Measurements from ENCODE around the gene LYRM4.

Gene LYRM4

DNA sequence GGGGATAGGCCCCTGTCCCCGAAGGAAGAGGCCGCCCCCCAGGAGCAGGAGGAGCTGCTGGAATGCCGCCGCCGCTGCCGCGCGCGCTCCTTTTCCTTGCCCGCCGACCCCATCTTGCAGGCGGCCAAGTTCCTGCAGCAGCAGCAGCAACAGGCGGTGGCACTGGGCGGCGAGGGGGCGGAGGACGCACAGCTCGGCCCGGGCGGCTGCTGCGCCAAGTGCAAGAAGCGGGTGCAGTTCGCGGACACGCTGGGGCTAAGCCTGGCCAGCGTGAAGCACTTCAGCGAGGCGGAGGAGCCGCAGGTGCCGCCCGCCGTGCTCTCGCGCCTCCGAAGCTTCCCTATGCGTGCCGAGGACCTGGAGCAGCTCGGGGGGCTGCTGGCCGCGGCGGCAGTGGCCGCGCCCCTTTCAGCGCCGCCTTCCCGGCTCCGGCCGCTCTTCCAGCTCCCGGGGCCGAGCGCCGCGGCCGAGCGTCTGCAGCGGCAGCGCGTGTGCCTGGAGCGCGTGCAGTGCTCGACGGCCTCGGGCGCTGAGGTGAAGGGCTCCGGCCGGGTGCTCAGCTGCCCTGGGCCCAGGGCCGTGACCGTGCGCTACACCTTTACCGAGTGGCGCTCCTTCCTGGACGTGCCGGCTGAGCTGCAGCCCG is 175.0 kb downstream of the LYRM4 start:
- no peak overlapping the region for H3K9ac ChIP-seq (ENCODE audit: low read length)
- H3K27me3 ChIP-seq (ENCODE audit: low read depth, low read length): 0 out of 2 replicates have a peak, but pooled peaks cover 4% of the 10 kb centered on the region

DNA sequence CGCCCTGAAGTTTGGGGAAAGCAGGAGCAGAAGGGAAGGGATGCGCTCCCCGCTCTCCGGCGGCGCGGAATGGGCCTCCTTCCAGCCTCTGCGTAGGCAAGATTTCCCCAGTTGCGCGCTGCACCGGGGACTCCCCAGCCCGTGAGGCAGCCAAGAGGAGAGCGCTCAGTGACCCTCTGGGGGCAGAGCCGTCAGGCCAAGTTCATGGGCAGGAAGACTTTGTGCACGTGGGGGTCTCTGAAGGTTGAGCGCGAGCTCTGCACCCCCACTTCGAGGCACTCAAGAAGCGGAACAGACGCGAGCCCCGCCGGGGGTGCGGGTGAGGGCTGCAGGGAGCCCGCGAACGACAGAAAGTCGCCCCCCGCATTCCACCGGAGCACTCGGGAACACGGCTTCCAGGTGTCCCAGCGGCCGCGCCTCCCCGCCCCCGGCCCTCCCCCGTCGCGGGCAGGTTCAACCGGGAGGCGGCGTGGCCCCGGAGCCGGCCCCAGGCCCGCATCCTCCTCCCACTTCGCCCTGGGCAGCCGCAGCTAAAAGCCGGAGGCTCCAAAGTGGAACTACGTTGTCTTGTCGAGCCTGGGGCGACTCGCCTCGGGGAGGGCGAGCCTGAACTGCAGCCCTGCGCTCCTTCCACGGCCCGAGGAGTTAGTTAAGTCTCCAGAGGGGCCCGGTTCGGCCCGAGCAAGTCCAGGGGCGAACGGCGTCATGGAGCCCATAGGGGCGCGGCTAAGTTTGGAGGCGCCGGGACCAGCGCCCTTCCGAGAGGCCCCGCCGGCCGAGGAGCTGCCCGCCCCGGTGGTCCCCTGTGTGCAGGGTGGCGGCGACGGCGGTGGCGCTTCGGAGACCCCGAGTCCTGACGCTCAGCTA is 175.7 kb downstream of the LYRM4 start, which contains the start of gene PPP1R3G:
PPP1R3G (plus strand) TSS at position 561 of the 867 bp plus-strand sequence; CDS start at position 706, 145 bp downstream.
- Histone ChIP-seq H3K36me3 (replicated peaks; ENCODE audit: low read depth, low read length) (no peaks in the 10 kb centered on the region), H3K4me1 (ENCODE audit: low read length) (peaks cover under 1% of the 10 kb centered on the region; the same call in 1 of the 2 replicates), H3K4me2 (ENCODE audit: low read length) (peak within 1 kb of the TSS; percentile 82), H4K20me1 (ENCODE audit: insufficient read depth, low read length) (no peaks in the 10 kb centered on the region), H3K4me3 (ENCODE audit: low read length) (peak within 1 kb of the TSS; percentile 86), H3K9me3 (ENCODE audit: insufficient read depth, low read length) (no peaks in the 10 kb centered on the region), H3K79me2 (ENCODE audit: low read length) (no peaks in the 10 kb centered on the region), H2AFZ (ENCODE audit: low read depth, low read length) (peak within 1 kb of the TSS; percentile 72), H3K27ac (ENCODE audit: low read length) (no peak within 1 kb of the TSS), H3K27me3 (ENCODE audit: low read depth, low read length) (0 out of 2 replicates have a peak, but pooled peaks cover 4% of the 10 kb centered on the region), H3K9ac (ENCODE audit: low read length) (peak within 1 kb of the TSS; percentile 64)
- TF ChIP-seq, protein P1, sequence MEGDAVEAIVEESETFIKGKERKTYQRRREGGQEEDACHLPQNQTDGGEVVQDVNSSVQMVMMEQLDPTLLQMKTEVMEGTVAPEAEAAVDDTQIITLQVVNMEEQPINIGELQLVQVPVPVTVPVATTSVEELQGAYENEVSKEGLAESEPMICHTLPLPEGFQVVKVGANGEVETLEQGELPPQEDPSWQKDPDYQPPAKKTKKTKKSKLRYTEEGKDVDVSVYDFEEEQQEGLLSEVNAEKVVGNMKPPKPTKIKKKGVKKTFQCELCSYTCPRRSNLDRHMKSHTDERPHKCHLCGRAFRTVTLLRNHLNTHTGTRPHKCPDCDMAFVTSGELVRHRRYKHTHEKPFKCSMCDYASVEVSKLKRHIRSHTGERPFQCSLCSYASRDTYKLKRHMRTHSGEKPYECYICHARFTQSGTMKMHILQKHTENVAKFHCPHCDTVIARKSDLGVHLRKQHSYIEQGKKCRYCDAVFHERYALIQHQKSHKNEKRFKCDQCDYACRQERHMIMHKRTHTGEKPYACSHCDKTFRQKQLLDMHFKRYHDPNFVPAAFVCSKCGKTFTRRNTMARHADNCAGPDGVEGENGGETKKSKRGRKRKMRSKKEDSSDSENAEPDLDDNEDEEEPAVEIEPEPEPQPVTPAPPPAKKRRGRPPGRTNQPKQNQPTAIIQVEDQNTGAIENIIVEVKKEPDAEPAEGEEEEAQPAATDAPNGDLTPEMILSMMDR (IDR thresholded peaks at IDR 0.05; ENCODE audit: low read depth, low read length): no peak
- TF ChIP-seq EZH2phosphoT487 (IDR thresholded peaks at IDR 0.05; ENCODE audit: low read depth): no peak

More for the DNA sequence above, 175.0 kb downstream of the LYRM4 start:
- Histone ChIP-seq H3K36me3 (replicated peaks; ENCODE audit: low read depth, low read length) (no peaks in the 10 kb centered on the region), H2AFZ (ENCODE audit: low read depth, low read length) (no peak overlapping the region), H3K9me3 (ENCODE audit: insufficient read depth, low read length) (no peaks in the 10 kb centered on the region), H3K4me1 (ENCODE audit: low read length) (peaks cover 8% of the 10 kb centered on the region), H4K20me1 (ENCODE audit: insufficient read depth, low read length) (no peaks in the 10 kb centered on the region), H3K27ac (ENCODE audit: low read length) (no peak overlapping the region), H3K4me2 (ENCODE audit: low read length) (no peak overlapping the region), H3K79me2 (ENCODE audit: low read length) (no peaks in the 10 kb centered on the region), H3K4me3 (ENCODE audit: low read length) (no peak overlapping the region)
- TF ChIP-seq EZH2phosphoT487 (IDR thresholded peaks at IDR 0.05; ENCODE audit: low read depth): no peak
- TF ChIP-seq, protein P1 (IDR thresholded peaks at IDR 0.05; ENCODE audit: low read depth, low read length): no peak

DNA sequence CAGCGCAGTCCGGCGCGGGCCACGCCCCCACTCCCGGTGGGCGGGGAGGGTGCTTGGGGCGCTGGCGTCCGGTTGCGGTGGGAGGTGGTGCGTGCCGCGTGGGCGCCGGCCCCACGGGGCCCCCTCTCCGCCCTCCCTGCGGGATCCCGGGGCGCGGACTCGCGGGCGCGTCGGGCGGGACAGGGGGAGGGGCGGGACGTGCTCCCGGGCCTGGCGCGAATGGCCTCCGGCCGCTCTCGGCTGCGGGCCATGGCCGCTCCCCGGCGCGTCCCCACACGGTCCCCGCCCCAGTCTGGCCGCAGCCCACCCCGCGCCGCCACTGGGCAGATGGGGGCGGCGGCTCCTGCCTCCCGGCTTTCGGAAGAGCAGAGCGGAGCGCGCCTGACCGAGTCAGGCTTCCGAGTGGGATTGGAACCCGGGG is 176.4 kb downstream of the LYRM4 start:
- Histone ChIP-seq H3K9me3 (ENCODE audit: insufficient read depth, low read length) (no peaks in the 10 kb centered on the region), H3K79me2 (ENCODE audit: low read length) (no peaks in the 10 kb centered on the region), H3K27me3 (ENCODE audit: low read depth, low read length) (no peaks in the 10 kb centered on the region), H3K4me1 (ENCODE audit: low read length) (no peaks in the 10 kb centered on the region), H3K36me3 (replicated peaks; ENCODE audit: low read depth, low read length) (no peaks in the 10 kb centered on the region), H3K27ac (ENCODE audit: low read length) (no peak overlapping the region), H3K4me2 (ENCODE audit: low read length) (peak overlapping the region; percentile 82), H3K9ac (ENCODE audit: low read length) (peak overlapping the region; percentile 64), H3K4me3 (ENCODE audit: low read length) (peak overlapping the region; percentile 86), H2AFZ (ENCODE audit: low read depth, low read length) (peak overlapping the region; percentile 72), H4K20me1 (ENCODE audit: insufficient read depth, low read length) (no peaks in the 10 kb centered on the region)
- TF ChIP-seq, protein P1 (IDR thresholded peaks at IDR 0.05; ENCODE audit: low read depth, low read length): no peak
- TF ChIP-seq EZH2phosphoT487 (IDR thresholded peaks at IDR 0.05; ENCODE audit: low read depth): no peak
